GM21619 (cell line): ENCODE data around the gene CENATAC.
"Not testable (repeated sequence)": the region's sequence is repeated elsewhere in the genome, so short reads cannot be mapped to it uniquely, and the experiment has no call there.

Source experiments
- ATAC-seq: cut with Tn5 transposase; IDR thresholded peaks from one replicate; pipeline ENCODE4 v1.9.1; 2021; ENCODE audit not compliant: unreplicated experiment

CENATAC gene

GRCh38 chr11:119051440-119052162 lies 53.7 kb downstream of the CENATAC start:
- peak; percentile 48 for ATAC-seq

DNA sequence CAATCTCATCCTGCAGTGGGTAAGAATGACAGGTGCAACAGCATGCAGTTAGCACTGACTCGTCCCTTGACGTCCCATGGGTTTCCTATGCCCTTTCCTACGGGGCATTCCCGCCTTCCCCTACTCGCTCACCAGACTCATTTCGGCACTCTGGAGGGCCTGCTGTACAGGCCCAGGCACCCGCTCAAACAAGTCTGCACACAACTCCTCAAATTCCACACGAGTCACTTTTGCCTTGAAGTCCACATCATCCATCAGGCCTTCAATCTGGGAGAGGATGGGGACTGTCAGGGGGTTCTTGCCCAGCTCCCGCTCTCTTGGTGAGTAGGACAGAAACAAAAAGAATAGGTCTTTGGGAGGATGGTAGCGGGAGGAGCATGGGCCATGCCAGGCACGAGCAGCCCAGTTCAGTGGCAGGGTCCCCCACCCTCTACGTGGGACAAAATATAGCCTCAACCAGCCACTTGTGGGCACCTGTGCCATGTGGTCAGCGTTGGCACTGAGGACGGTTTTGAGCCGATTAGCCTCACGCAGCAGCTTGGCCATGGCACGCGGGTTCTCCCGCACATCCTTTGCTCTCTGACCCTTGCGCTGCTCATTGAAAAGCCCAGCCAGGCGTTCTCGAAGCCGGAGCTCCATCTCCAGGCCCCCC lies 54.4 kb downstream of the CENATAC start:
- ATAC-seq, result peak; percentile 15

DNA sequence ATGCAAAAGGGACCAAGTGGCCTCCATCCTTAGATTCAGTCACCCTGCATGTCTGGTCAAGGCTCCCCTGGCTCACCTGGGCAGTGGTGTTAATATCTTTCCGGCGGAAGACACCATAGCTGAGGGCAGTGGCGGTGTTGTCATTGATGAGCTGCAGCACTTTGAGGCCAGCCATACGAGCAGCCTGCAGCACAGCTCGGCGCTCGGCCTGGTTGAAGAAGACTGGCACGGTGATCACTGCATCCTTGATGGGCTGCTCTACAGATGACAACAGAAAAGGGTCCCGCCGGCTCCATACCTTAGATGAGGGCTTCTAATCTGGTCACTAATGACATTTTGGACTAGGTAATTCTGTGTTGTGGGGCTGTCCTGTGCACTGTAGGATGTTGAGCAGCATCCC lies 56.5 kb downstream of the CENATAC start:
- no peak for ATAC-seq

- no peak for ATAC-seq
Measured at GRCh38 chr11:119055901-119056300, 58.0 kb downstream of the CENATAC start.

GRCh38 chr11:119056421-119056999 lies 58.6 kb downstream of the CENATAC start:
- ATAC-seq, result no peak

DNA sequence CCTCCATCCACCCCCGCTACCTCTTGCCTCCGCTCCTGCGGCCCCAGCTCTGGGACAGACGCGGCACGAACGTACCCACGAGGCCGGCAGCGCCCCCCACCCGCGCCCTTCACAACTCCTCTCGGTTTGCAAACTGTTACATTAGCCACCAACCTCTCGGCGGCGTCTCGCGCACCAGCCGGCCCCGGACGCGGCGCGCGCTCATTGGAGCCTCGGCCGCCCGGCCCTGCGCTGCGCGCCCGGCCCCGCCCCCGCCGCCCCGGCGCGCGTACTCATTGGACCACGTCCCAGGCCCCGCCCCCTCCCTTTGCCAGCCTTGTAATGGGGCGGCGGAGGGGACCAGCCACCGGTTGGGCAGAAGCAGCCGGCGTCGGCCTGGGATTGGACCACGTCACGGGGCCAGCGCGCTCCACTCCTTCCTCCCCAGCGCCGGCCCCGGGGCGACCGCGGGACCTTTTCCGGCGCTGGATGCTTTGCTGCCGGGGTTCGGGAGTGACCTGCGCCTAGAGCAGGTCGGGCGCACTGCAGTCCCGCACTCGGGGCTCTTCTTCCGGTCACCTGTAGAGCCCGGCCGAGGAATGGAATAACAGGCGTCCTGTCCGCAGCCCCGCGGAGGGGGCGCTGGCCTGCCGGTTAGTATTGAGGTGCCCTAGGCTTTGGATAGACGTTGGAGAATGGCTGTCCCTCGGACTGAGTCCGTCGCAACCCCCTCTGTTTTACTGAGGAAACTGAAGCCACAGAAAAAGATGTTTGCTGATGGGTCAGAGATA lies 59.2 kb downstream of the CENATAC start, which contains the start of gene HYOU1:
TSS of gene HYOU1 (minus strand) at position 206 of the 770 bp plus-strand sequence. CDS start 1,045 bp downstream, outside the sequence.
- ATAC-seq, result peak; percentile 92

DNA sequence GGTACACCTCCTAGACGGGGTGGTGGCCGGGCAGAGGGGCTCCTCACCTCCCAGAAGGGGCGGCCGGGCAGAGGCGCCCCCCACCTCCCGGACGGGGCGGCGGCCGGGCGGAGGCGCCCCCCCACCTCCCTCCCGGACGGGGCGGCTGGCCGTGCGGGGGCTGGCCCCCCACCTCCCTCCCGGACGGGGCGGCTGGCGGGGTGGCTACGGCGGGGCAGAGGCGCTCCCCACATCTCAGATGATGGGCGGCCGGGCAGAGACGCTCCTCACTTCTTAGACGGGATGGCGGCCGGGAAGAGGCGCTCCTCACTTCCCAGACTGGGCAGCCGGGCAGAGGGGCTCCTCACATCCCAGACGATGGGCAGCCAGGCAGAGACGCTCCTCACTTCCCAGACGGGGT lies 61.2 kb downstream of the CENATAC start:
- not testable (repeated sequence) for ATAC-seq

DNA sequence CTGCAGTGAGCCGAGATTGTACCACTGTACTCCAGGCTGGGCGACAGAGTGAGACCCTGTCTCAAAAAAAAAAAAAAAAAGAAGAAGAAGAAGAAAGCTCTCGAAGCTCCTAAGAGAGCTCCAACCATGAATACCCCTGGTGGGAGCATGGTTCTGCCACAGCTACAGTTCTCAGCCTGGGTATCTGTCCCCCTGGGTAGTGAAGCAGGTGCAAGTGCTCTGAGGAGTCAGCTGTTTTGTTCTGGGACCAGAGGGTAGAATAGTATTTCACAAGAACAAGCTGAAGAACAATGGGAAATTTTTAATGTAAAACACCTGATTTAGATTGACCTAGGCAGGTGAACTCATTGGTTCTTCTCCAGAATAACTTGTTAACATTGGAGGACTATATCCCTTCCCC lies 63.3 kb downstream of the CENATAC start:
- no peak for ATAC-seq

DNA sequence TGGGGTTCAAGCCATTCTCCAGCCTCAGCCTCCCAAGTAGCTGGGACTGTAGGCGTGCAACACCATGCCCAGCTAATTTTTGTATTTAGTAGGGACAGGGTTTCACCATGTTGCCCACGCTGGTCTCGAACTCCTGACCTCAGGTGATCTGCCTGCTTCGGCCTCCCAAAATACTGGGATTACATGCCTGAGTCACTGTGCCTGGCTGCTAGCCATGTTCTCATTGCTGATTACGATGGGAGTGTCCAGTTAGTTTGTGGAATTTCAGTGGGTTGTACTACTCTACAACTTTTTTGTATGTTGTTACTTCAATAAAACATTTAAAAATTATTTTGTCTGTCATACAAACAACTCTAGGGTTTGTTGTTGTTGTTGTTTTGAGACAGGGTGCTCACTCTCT lies 64.8 kb downstream of the CENATAC start:
- no peak for ATAC-seq

DNA sequence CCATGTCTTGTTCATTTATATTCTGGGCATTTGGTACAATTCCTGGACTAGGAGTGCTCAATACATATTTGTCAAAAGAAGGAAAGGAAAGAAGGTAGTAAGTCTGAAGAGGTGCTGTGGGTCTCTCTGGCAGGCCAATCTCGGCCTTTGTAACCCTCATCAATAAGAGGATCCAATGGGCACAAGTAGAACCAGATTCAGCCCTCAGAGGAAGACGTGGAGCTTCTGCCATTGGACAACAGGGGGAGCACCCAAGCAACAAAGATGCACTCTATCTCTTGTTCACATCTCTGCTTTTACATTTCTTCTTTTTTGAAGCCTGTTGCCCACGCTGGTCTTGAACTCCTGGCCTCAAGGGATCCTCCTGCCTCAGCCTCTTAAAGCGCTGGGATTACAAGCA lies 67.4 kb downstream of the CENATAC start:
- no peak for ATAC-seq
